WTC11 (cell line): ENCODE data around the gene FTL.

Experiments used
- CTCF ChIP-seq: fragments of 200-600 bp; IDR thresholded peaks from 2 replicates; pipeline ENCODE4 v1.8.0; 2022; ENCODE audit warnings: antibody characterized with exemption
- ETV6 ChIP-seq: sonication (generic); formaldehyde crosslinking; IDR thresholded peaks from 2 replicates; pipeline ENCODE4 v1.8.1; 2022; ENCODE audit warnings: mild to moderate bottlenecking, missing genetic modification reagents
- JAZF1 ChIP-seq: fragments of 250-450 bp; sonication (Bioruptor Pico); IDR thresholded peaks from 2 replicates; pipeline ENCODE4 v1.9.0; 2021; ENCODE audit warnings: moderate library complexity, mild to moderate bottlenecking, inconsistent platforms
- NFYB ChIP-seq: sonication (generic); formaldehyde crosslinking; conservative IDR thresholded peaks from 2 replicates; pipeline ENCODE4 v1.8.0; 2022; ENCODE audit warnings: low read depth, missing genetic modification reagents
- NR2C2 ChIP-seq: sonication (generic); formaldehyde crosslinking; IDR thresholded peaks from 2 replicates; pipeline ENCODE4 v1.8.0; 2022; ENCODE audit warnings: mild to moderate bottlenecking, missing genetic modification reagents
- TCF7 ChIP-seq: sonication (generic); formaldehyde crosslinking; IDR thresholded peaks from 2 replicates; pipeline ENCODE4 v1.8.0; 2022; ENCODE audit warnings: mild to moderate bottlenecking, low read depth, missing genetic modification reagents, moderate library complexity
- TEAD1 ChIP-seq: sonication (generic); formaldehyde crosslinking; IDR thresholded peaks from 2 replicates; pipeline ENCODE4 v1.8.0; 2022; ENCODE audit warnings: mild to moderate bottlenecking, missing genetic modification reagents
- ZNF138 ChIP-seq: sonication (generic); formaldehyde crosslinking; conservative IDR thresholded peaks from 2 replicates; pipeline ENCODE4 v1.8.1; 2022; ENCODE audit warnings: mild to moderate bottlenecking, moderate library complexity, missing genetic modification reagents
- ZNF416 ChIP-seq: fragments of 250-450 bp; sonication (Bioruptor Pico); IDR thresholded peaks from 2 replicates; pipeline ENCODE4 v1.9.0; 2021; ENCODE audit warnings: mild to moderate bottlenecking, inconsistent platforms
- ZSCAN18 ChIP-seq: fragments of 250-450 bp; sonication (Bioruptor Pico); IDR thresholded peaks from 2 replicates; pipeline ENCODE4 v2.1.2; 2022; ENCODE audit warnings: mild to moderate bottlenecking, moderate library complexity
- TF ChIP-seq, protein P1 (sequence below): sonication (generic); formaldehyde crosslinking; IDR thresholded peaks from 2 replicates; pipeline ENCODE4 v1.8.1; 2022; ENCODE audit warnings: mild to moderate bottlenecking, missing genetic modification reagents, moderate library complexity, borderline replicate concordance

DNA sequence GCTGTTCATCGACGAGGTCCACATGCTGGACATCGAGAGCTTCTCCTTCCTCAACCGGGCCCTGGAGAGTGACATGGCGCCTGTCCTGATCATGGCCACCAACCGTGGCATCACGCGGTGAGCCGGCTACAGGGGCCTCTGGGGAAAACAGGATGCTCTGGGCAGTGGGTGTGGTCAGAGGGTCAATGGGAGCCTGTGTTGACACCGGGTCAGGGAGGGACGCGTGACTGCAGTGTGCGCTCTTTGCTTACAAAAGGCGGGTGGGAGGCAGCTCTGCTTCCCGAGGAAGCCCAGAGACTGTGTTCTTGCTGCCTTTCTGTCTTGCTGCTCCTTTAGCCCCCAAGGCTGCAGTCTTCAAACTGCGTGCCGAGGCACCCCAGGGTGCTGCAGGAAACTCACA is 46.1 kb downstream of the FTL start:
- no peak for TF ChIP-seq CTCF
- no peak for TF ChIP-seq ETV6 (CRISPR knock-in tag)
- TF ChIP-seq NFYB, result no peak
- no peak for TF ChIP-seq NR2C2 (CRISPR knock-in tag)
- TF ChIP-seq, protein P1, sequence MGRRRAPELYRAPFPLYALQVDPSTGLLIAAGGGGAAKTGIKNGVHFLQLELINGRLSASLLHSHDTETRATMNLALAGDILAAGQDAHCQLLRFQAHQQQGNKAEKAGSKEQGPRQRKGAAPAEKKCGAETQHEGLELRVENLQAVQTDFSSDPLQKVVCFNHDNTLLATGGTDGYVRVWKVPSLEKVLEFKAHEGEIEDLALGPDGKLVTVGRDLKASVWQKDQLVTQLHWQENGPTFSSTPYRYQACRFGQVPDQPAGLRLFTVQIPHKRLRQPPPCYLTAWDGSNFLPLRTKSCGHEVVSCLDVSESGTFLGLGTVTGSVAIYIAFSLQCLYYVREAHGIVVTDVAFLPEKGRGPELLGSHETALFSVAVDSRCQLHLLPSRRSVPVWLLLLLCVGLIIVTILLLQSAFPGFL (CRISPR knock-in tag), result no peak
- TF ChIP-seq ZNF138 (CRISPR knock-in tag), result no peak
- no peak for TF ChIP-seq TCF7
- TF ChIP-seq TEAD1, result no peak
- no peak for TF ChIP-seq ZNF416 (CRISPR knock-in tag)
- no peak for TF ChIP-seq JAZF1 (CRISPR knock-in tag)
- no peak for TF ChIP-seq ZSCAN18 (CRISPR knock-in tag)
